HL-60 (cell line): ENCODE data around the gene FKBP15.

Source experiments
- DNase-seq, 2 experiments: peaks; one replicate each; pipeline ENCODE4 v3.0.0-alpha.2; 2010 to 2020; ENCODE audit warnings: low read depth in 1 of 2, low spot score in 1 of 2
- H3K27ac ChIP-seq: fragments of 250-450 bp; sonication (Bioruptor Pico); replicated peaks from 2 replicates; pipeline ENCODE4 v1.5.1; 2020; ENCODE audit warnings: mild to moderate bottlenecking, moderate library complexity
- H3K27me3 ChIP-seq: fragments of 250-450 bp; sonication (Bioruptor Pico); 2 replicates; pipeline ENCODE4 v1.5.1; 2021; ENCODE audit warnings: mild to moderate bottlenecking, moderate library complexity; ENCODE audit not compliant: insufficient read depth, poor library complexity, severe bottlenecking
- H3K4me3 ChIP-seq: replicated peaks from 2 replicates; pipeline ENCODE4 v1.5.1; 2011; ENCODE audit warnings: mild to moderate bottlenecking, control low read depth, low read length; ENCODE audit not compliant: insufficient read depth
- GABPA ChIP-seq: IDR thresholded peaks from 2 replicates; pipeline ENCODE4 v1.6.1; 2012; ENCODE audit warnings: low read depth
- POLR2AphosphoS5 ChIP-seq: IDR thresholded peaks from 2 replicates; pipeline ENCODE4 v1.6.1; 2012; ENCODE audit warnings: low read depth
- REST ChIP-seq: IDR thresholded peaks from 2 replicates; pipeline ENCODE4 v1.6.1; 2012; ENCODE audit warnings: low read depth; ENCODE audit not compliant: insufficient replicate concordance
- SPI1 ChIP-seq: IDR thresholded peaks from 2 replicates; pipeline ENCODE4 v1.6.1; 2012; ENCODE audit warnings: low read depth, mild to moderate bottlenecking, borderline replicate concordance
- TF ChIP-seq, protein P1 (sequence below): IDR thresholded peaks from one replicate; pipeline ENCODE4 v1.5.1; 2011; ENCODE audit warnings: low read length, control low read depth, inconsistent platforms; ENCODE audit not compliant: insufficient read depth

FKBP15 gene

DNA sequence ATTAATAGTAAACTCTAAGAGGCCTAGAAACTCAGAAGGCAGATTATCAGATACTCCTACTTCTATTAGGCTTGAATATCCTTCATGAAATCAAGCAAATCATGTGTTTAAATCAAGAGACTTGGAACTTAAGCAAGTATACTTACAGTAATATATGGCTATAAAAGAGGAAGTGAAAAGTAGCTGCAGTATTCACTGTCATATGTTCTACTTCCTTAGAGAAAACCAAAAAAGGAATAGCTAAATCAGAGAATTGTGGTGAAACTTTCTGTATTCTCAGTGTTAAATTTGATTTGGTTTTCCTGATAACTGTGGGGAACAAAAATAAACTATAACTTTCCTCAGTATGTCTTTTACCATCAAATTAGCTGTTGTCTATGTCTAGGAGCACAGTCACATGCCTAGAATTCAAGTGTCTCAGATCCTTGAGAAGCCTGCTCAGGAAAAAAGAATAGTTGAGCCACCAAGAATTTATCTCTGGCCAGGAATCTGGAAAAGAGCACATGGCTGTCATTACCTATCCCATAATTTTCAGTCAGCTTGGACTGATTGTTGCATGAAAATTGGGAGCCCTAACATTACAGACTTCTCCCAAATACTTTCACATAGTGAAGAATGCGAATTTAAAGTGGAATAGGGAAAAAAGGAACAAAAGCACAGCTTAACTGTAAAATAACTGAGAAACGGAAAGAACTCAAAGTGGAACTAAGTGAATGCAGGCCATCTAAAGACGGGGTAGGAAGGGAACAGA, 1.7 kb downstream of the FKBP15 start:
- Histone ChIP-seq H3K4me3 (peak overlapping the region; percentile 97), H3K27me3 (no peaks in the 10 kb centered on the region), H3K27ac (peak overlapping the region; percentile 74)
- DNase-seq, result no peak
- TF ChIP-seq POLR2AphosphoS5, result no peak
- TF ChIP-seq, protein P1, sequence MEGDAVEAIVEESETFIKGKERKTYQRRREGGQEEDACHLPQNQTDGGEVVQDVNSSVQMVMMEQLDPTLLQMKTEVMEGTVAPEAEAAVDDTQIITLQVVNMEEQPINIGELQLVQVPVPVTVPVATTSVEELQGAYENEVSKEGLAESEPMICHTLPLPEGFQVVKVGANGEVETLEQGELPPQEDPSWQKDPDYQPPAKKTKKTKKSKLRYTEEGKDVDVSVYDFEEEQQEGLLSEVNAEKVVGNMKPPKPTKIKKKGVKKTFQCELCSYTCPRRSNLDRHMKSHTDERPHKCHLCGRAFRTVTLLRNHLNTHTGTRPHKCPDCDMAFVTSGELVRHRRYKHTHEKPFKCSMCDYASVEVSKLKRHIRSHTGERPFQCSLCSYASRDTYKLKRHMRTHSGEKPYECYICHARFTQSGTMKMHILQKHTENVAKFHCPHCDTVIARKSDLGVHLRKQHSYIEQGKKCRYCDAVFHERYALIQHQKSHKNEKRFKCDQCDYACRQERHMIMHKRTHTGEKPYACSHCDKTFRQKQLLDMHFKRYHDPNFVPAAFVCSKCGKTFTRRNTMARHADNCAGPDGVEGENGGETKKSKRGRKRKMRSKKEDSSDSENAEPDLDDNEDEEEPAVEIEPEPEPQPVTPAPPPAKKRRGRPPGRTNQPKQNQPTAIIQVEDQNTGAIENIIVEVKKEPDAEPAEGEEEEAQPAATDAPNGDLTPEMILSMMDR, result no peak
- peak; percentile 99 for TF ChIP-seq SPI1

- no peak for DNase-seq
- TF ChIP-seq GABPA, result no peak
- TF ChIP-seq, protein P1, result no peak
- no peak for TF ChIP-seq POLR2AphosphoS5
- TF ChIP-seq SPI1, result no peak
- no peak for TF ChIP-seq REST
- no peaks in the 10 kb centered on the region for H3K27me3 ChIP-seq
- H3K4me3 ChIP-seq, result no peak overlapping the region
- H3K27ac ChIP-seq, result no peak overlapping the region
Measured at GRCh38 chr9:113216406-113216805, 4.7 kb downstream of the FKBP15 start.

DNA sequence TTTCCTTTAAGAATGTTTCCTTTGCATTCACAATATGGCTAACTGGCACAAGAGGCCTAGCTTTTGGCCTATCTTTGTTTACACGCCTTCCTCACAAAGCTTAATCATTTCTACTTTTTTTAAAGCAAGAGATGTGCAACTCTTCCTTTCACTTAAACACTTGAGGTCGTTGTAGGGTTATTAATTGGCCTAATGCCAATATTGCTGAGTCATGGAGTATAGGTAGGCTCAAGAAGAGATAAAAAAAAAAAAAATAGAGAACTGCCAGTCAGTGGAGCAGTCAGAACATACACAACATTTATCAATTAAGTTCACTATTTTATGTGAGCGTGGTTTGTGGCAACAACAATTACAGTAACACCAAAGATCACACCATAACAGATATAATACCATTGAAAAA, 5.9 kb downstream of the FKBP15 start:
- no peak overlapping the region for H3K27ac ChIP-seq
- no peak for TF ChIP-seq REST
- no peak for TF ChIP-seq GABPA
- TF ChIP-seq, protein P1, result no peak
- TF ChIP-seq SPI1, result no peak
- no peak for TF ChIP-seq POLR2AphosphoS5
- H3K27me3 ChIP-seq, result no peaks in the 10 kb centered on the region
- DNase-seq, result peak in 1 of 2 experiments; percentile 43
- no peak overlapping the region for H3K4me3 ChIP-seq

GRCh38 chr9:113210815-113211214, 10.3 kb downstream of the FKBP15 start:
- no peak overlapping the region for H3K4me3 ChIP-seq
- no peak for TF ChIP-seq GABPA
- TF ChIP-seq, protein P1, result no peak
- TF ChIP-seq POLR2AphosphoS5, result no peak
- TF ChIP-seq SPI1, result no peak
- no peak for TF ChIP-seq REST
- DNase-seq, result no peak
- H3K27ac ChIP-seq, result no peak overlapping the region
- H3K27me3 ChIP-seq, result no peaks in the 10 kb centered on the region
